ENCODE measurements around the gene VTCN1. TPM values are rescaled to one million over a fixed set of nuclear protein-coding genes. Genes with fewer than 3 reads are reported as not detected.

Gene VTCN1
- total and polyA plus RNA-seq, 8 donors: 0.48 to 3.2 (median 0.65) TPM; not detected in 4

- Histone ChIP-seq H3K4me3 (no peak overlapping the region), H3K9me3 (no peaks in the 10 kb centered on the region), H3K27me3 (no peaks in the 10 kb centered on the region), H3K4me1 (peaks cover 0 to 30% (median 6%) of the 10 kb centered on the region in 4 donors), H3K36me3 (peaks cover 14 to 94% (median 60%) of the 10 kb centered on the region in 4 donors), H3K27ac (peak overlapping the region in 4 of 5 donors; percentile 4 to 71 (median 56))
- WGBS, 5 donors: 87 to 92% (median 89%) methylated on average over 6 of the region's 6 CpGs
- intact Hi-C loops (cut with DNase I; ENCODE audit: low total_unique reads): no loop called here
- DNase-seq: peak in 1 of 2 donors; percentile 29
- TF ChIP-seq POLR2A (IDR thresholded peaks at IDR 0.05) (no peak), EP300 (IDR thresholded peaks at IDR 0.05) (no peak), CTCF (IDR thresholded peaks at IDR 0.05) (no peak), POLR2AphosphoS5 (IDR thresholded peaks at IDR 0.05) (no peak)
These were observed 116.7 kb downstream of the VTCN1 start for GRCh38 chr1:117093870-117094621.

Small RNA genes within 50 kb of the gene (small RNA-seq; reads per million reads assigned to genes)
- gene MIR942: 0.20 to 2.1 (median 0.26) reads per million in 4 donors
- 0 reads per million in 4 donors for gene RF00017

Other genes starting within 250 kb of the VTCN1 start
- gene CD101, start 209.2 kb downstream of the VTCN1 start, total RNA-seq: 1 to 10 TPM in 3 of 5 donors, under 1 TPM in 1, not detected in 1; 0.45 to 8.8 (median 2.0) TPM
- gene CD101, start 209.2 kb downstream of the VTCN1 start, polyA plus RNA-seq: 1 to 10 TPM in 2 of 3 donors, not detected in 1; 1.4 to 1.9 TPM
- gene TTF2, start 150.6 kb downstream of the VTCN1 start, total RNA-seq: 10 to 100 TPM in 4 of 5 donors, 1 to 10 TPM in 1; 6.2 to 58.7 (median 27.0) TPM
- 1 to 10 TPM; 1.7 to 4.1 (median 2.1) TPM for gene TTF2, start 150.6 kb downstream of the VTCN1 start, polyA plus RNA-seq
- gene TRIM45, start 89.2 kb downstream of the VTCN1 start, total RNA-seq: 1 to 10 TPM in 2 of 5 donors, under 1 TPM in 2, not detected in 1; 0.29 to 6.8 (median 2.5) TPM
- gene TRIM45, start 89.2 kb downstream of the VTCN1 start, polyA plus RNA-seq: 1 to 10 TPM in 2 of 3 donors, under 1 TPM in 1; 0.61 to 2.9 (median 1.9) TPM
- gene MAN1A2, start 156.5 kb upstream of the VTCN1 start, total RNA-seq: 10 to 100 TPM; 16.9 to 83.2 (median 56.9) TPM
- 1 to 10 TPM; 3.5 to 5.0 (median 4.2) TPM for gene MAN1A2, start 156.5 kb upstream of the VTCN1 start, polyA plus RNA-seq